ENCODE measurements around the gene SRGAP1. TPM values are rescaled to one million over a fixed set of nuclear protein-coding genes. Genes with fewer than 3 reads are reported as not detected.

The SRGAP1 gene
- total RNA-seq, 6 experiments from 2014 or later: 1.3 to 5.0 (median 3.0) TPM

DNA sequence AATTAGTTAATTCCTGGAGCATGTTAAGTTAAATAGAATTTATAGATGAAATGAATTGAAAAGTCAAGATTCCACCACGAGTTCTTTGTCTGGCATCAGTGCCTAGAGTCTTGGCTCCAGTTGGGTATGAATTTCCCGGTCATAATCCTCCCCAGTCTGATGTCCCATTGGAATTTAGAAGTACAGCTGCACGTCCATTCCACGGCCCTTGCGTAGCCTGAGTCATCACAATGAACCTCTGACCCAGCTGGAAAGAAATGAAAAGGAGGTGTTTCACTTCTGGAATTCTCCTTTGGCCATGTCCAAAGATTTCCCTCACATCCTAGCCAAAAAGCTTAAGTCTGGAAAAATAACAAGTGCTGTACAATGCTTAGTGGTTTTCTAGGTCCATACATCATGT, 254.9 kb downstream of the SRGAP1 start:
- H3K36me3 ChIP-seq: peaks cover 0 to 2% (median 0%) of the 10 kb centered on the region in 4 donors
- DNase-seq (no peak), ATAC-seq (peak in 1 of 4 donors; percentile 75)
- intact Hi-C loops (cut with DNase I): no loop called here
- H3K9me3 ChIP-seq: no peaks in the 10 kb centered on the region
- no peaks in the 10 kb centered on the region for H3K27me3 ChIP-seq
- no peaks in the 10 kb centered on the region for H3K4me1 ChIP-seq
- TF ChIP-seq, protein P1, sequence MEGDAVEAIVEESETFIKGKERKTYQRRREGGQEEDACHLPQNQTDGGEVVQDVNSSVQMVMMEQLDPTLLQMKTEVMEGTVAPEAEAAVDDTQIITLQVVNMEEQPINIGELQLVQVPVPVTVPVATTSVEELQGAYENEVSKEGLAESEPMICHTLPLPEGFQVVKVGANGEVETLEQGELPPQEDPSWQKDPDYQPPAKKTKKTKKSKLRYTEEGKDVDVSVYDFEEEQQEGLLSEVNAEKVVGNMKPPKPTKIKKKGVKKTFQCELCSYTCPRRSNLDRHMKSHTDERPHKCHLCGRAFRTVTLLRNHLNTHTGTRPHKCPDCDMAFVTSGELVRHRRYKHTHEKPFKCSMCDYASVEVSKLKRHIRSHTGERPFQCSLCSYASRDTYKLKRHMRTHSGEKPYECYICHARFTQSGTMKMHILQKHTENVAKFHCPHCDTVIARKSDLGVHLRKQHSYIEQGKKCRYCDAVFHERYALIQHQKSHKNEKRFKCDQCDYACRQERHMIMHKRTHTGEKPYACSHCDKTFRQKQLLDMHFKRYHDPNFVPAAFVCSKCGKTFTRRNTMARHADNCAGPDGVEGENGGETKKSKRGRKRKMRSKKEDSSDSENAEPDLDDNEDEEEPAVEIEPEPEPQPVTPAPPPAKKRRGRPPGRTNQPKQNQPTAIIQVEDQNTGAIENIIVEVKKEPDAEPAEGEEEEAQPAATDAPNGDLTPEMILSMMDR (IDR thresholded peaks at IDR 0.05): no peak
- no peak for TF ChIP-seq POLR2A (IDR thresholded peaks at IDR 0.05)
- no peak overlapping the region for H3K27ac ChIP-seq
- 13% methylated on average over 5 of the region's 5 CpGs for WGBS (ENCODE audit: insufficient coverage, low coverage, low lambda C conversion rate, missing lambda C conversion rate)
- no peak overlapping the region for H3K4me3 ChIP-seq

DNA sequence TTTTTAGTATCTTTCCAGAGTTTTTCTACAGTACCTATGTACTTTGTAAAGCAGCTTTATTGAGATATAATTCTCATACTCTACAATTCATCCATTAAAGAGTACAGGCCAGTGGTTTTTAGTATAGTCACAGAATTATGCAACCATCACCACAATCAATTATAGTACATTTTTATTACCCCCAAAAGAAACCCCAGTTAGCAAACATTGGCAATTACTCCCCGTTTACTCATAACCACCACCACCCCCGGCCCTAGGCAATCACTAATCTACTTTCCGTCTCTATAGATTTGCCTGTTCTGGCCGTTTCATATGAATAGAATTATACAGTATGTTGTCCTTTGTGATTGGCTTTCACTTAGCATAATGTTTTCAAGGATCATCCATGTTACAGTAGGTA, 257.8 kb downstream of the SRGAP1 start:
- DNase-seq: no peak
- H3K36me3 ChIP-seq: peaks cover 0 to 1% (median 0%) of the 10 kb centered on the region in 4 donors
- intact Hi-C loops (cut with DNase I): no loop called here
- WGBS (ENCODE audit: insufficient coverage, low coverage, low lambda C conversion rate, missing lambda C conversion rate): 83% methylated on average over 4 of the region's 4 CpGs
- TF ChIP-seq, protein P1 (IDR thresholded peaks at IDR 0.05): no peak
- TF ChIP-seq POLR2A (IDR thresholded peaks at IDR 0.05): no peak
- no peak overlapping the region for H3K27ac ChIP-seq
- no peaks in the 10 kb centered on the region for H3K9me3 ChIP-seq
- no peaks in the 10 kb centered on the region for H3K4me1 ChIP-seq
- no peak for ATAC-seq
- H3K27me3 ChIP-seq: no peaks in the 10 kb centered on the region
- no peak overlapping the region for H3K4me3 ChIP-seq

DNA sequence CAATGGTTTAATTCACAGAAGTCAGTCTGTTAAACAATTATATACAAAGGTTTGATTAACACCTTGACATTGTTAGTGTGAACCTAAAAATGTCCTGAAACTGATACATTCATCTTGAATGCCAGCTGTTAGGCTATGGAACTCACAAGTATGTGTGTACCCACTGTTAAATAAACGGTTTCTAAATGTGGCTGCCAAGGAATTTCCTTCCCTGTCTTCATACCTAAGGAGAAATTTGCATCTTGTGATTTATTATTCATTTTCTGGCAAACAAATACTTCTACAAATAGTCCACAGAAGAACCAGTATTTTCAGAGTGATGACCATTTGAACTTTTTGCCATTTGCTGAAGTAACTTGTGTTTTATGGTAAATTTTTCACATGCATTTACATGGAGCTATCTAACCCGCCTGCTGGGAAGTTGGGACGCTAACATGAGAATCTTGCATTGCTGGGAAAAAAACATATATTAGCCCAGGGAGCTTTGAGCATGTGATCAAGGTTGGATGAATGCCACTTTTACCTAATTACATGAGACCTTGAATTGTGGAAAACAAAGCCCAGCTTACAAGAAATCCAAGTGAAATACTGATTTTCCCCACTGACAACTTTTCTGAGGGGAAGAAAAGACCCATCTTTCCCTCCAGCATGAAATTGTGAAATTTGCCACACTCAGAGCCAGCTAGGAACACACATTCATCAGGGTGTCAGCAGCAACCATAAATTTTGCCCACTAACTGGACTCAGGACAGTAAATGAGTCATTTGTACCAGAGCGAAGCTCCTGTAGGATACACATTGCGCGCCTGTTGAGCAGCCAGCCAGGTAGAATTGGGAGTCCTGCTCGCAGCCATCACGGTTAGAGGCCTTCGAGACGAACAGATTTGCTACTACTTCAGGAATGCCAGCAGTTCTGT, 259.6 kb downstream of the SRGAP1 start:
- no peaks in the 10 kb centered on the region for H3K36me3 ChIP-seq
- intact Hi-C loops (cut with DNase I): no loop called here
- H3K27me3 ChIP-seq: no peaks in the 10 kb centered on the region
- TF ChIP-seq, protein P1 (IDR thresholded peaks at IDR 0.05): no peak
- no peak for TF ChIP-seq POLR2A (IDR thresholded peaks at IDR 0.05)
- H3K4me3 ChIP-seq: no peak overlapping the region
- no peaks in the 10 kb centered on the region for H3K4me1 ChIP-seq
- H3K27ac ChIP-seq: no peak overlapping the region
- H3K9me3 ChIP-seq: no peaks in the 10 kb centered on the region
- WGBS (ENCODE audit: insufficient coverage, low coverage, low lambda C conversion rate, missing lambda C conversion rate): 76% methylated on average over 5 of the region's 10 CpGs
- no peak for ATAC-seq
- no peak for DNase-seq

DNA sequence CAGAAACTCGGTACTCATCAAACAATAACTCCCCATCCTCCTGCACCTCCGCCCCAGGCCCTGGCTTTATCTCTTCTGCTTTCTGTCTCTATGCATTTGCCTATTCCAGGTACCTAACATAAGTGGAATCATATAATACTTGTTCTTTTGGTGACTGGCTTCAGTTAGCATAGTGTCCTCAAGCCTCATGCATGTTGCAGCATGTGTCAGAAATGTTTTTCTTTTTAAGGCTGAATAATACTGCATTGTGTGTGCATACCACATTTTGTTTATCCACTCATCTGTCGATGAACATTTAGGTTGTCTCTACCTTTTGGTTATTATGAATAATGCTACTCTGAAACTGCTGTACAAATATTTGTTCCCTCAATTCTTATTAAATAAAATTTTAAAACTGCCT, 260.5 kb downstream of the SRGAP1 start:
- DNase-seq (no peak), ATAC-seq (no peak)
- Histone ChIP-seq H3K4me3 (no peak overlapping the region), H3K27ac (no peak overlapping the region), H3K4me1 (no peaks in the 10 kb centered on the region), H3K27me3 (no peaks in the 10 kb centered on the region), H3K36me3 (no peaks in the 10 kb centered on the region), H3K9me3 (no peaks in the 10 kb centered on the region)
- no peak for TF ChIP-seq POLR2A (IDR thresholded peaks at IDR 0.05)
- TF ChIP-seq, protein P1 (IDR thresholded peaks at IDR 0.05): no peak
- WGBS (ENCODE audit: insufficient coverage, low coverage, low lambda C conversion rate, missing lambda C conversion rate): 89% methylated on average over 3 of the region's 3 CpGs
- intact Hi-C loops (cut with DNase I): no loop called here

All from right lobe of liver (tissue), 6 donors.